ENCODE data around the gene RAB40AL. TPM values are rescaled to one million over a fixed set of nuclear protein-coding genes. Genes with fewer than 3 reads are reported as not detected.
"Not testable (repeated sequence)": the region's sequence is repeated elsewhere in the genome, so short reads cannot be mapped to it uniquely, and the experiment has no call there.

RAB40AL gene
- total RNA-seq, 1 experiment from 2014 or later: 1.9 TPM

DNA sequence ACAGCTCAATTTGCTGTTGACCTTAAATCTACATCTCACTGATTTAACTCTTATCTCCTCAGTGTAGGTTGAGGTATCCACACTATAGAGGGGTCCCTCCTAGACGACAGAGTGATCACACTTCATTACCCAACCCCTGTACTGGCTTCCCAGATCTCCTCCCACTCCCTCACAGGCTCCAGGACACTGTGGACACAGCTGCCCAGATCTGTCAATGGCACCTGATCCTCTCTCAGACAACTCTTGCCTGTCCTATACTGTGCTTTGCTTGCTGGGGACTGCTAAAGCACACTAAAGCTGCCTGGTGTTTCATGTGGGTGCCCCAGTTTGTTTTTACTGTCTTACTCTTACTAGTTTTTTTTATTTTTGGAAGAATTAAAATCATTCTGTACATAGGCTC lies 27.9 kb downstream of the RAB40AL start:
- Mint-ChIP-seq H3K36me3 (ENCODE audit: insufficient read depth, unreplicated experiment) (no peaks in the 10 kb centered on the region), H3K9me3 (ENCODE audit: low read depth, unreplicated experiment) (no peaks in the 10 kb centered on the region), H3K27ac (ENCODE audit: unreplicated experiment) (no peak overlapping the region), H3K4me3 (ENCODE audit: low read depth, unreplicated experiment) (no peak overlapping the region), H3K27me3 (ENCODE audit: unreplicated experiment) (no peaks in the 10 kb centered on the region), H3K4me1 (ENCODE audit: low read depth, unreplicated experiment) (no peaks in the 10 kb centered on the region)
- no peak for DNase-seq
- intact Hi-C loops (cut with micrococcal nuclease; ENCODE audit: unreplicated experiment): no loop called here
- TF ChIP-seq CTCF (IDR thresholded peaks at IDR 0.05; ENCODE audit: unreplicated experiment): no peak
- BruUV-seq (replicated peaks): no TSS peak
- CTCF ChIA-PET: no interaction called here

GRCh38 chrX:102966701-102967100 lies 29.6 kb downstream of the RAB40AL start:
- no TSS peak for BruUV-seq (replicated peaks)
- DNase-seq: no peak
- TF ChIP-seq CTCF (IDR thresholded peaks at IDR 0.05; ENCODE audit: unreplicated experiment): no peak
- H3K27ac Mint-ChIP-seq (ENCODE audit: unreplicated experiment): no peak overlapping the region
- H3K27me3 Mint-ChIP-seq (ENCODE audit: unreplicated experiment): no peaks in the 10 kb centered on the region
- H3K36me3 Mint-ChIP-seq (ENCODE audit: insufficient read depth, unreplicated experiment): no peaks in the 10 kb centered on the region
- H3K4me3 Mint-ChIP-seq (ENCODE audit: low read depth, unreplicated experiment): no peak overlapping the region
- no peaks in the 10 kb centered on the region for H3K4me1 Mint-ChIP-seq (ENCODE audit: low read depth, unreplicated experiment)
- intact Hi-C loops (cut with micrococcal nuclease; ENCODE audit: unreplicated experiment): no loop called here
- no peaks in the 10 kb centered on the region for H3K9me3 Mint-ChIP-seq (ENCODE audit: low read depth, unreplicated experiment)
- CTCF ChIA-PET: no interaction called here

- intact Hi-C loops (cut with micrococcal nuclease; ENCODE audit: unreplicated experiment): no loop called here
- CTCF ChIA-PET: no interaction called here
- no TSS peak for BruUV-seq (replicated peaks)
- no peaks in the 10 kb centered on the region for H3K9me3 Mint-ChIP-seq (ENCODE audit: low read depth, unreplicated experiment)
- H3K4me1 Mint-ChIP-seq (ENCODE audit: low read depth, unreplicated experiment): no peaks in the 10 kb centered on the region
- DNase-seq: no peak
- H3K27me3 Mint-ChIP-seq (ENCODE audit: unreplicated experiment): no peaks in the 10 kb centered on the region
- H3K36me3 Mint-ChIP-seq (ENCODE audit: insufficient read depth, unreplicated experiment): no peaks in the 10 kb centered on the region
- H3K4me3 Mint-ChIP-seq (ENCODE audit: low read depth, unreplicated experiment): no peak overlapping the region
- no peak for TF ChIP-seq CTCF (IDR thresholded peaks at IDR 0.05; ENCODE audit: unreplicated experiment)
- no peak overlapping the region for H3K27ac Mint-ChIP-seq (ENCODE audit: unreplicated experiment)
These were observed 31.1 kb downstream of the RAB40AL start for GRCh38 chrX:102968216-102968615.

GRCh38 chrX:102971536-102971935 lies 34.5 kb downstream of the RAB40AL start:
- H3K4me1 Mint-ChIP-seq (ENCODE audit: low read depth, unreplicated experiment); H3K9me3 Mint-ChIP-seq (ENCODE audit: low read depth, unreplicated experiment); H3K27ac Mint-ChIP-seq (ENCODE audit: unreplicated experiment); intact Hi-C loops (cut with micrococcal nuclease; ENCODE audit: unreplicated experiment); CTCF ChIA-PET; DNase-seq; H3K36me3 Mint-ChIP-seq (ENCODE audit: insufficient read depth, unreplicated experiment); H3K27me3 Mint-ChIP-seq (ENCODE audit: unreplicated experiment); BruUV-seq (replicated peaks); H3K4me3 Mint-ChIP-seq (ENCODE audit: low read depth, unreplicated experiment): not testable (repeated sequence)

DNA sequence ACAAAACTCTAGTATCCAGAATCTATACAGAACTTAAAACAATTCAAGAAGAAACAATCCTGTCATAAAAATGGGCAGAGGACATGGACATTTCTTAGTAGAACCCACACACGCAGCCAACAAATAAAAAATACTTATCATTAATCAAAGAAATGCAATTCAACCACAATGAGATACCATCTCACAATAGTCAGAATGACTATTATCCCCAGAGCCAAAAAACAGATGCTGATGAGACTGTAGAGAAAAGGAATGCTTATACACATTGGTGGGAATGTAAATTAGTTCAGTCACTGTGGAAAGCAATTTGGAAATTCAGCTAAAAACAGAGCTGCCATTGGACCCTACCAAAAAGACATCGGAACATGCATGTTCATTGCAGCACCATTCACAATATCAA lies 37.9 kb downstream of the RAB40AL start:
- no peaks in the 10 kb centered on the region for H3K4me1 Mint-ChIP-seq (ENCODE audit: low read depth, unreplicated experiment)
- H3K4me3 Mint-ChIP-seq (ENCODE audit: low read depth, unreplicated experiment): no peak overlapping the region
- intact Hi-C loops (cut with micrococcal nuclease; ENCODE audit: unreplicated experiment): no loop called here
- no peak overlapping the region for H3K27ac Mint-ChIP-seq (ENCODE audit: unreplicated experiment)
- BruUV-seq (replicated peaks): no TSS peak
- peaks cover 8% of the 10 kb centered on the region for H3K9me3 Mint-ChIP-seq (ENCODE audit: low read depth, unreplicated experiment)
- peaks cover 20% of the 10 kb centered on the region for H3K27me3 Mint-ChIP-seq (ENCODE audit: unreplicated experiment)
- H3K36me3 Mint-ChIP-seq (ENCODE audit: insufficient read depth, unreplicated experiment): peaks cover 5% of the 10 kb centered on the region
- CTCF ChIA-PET: no interaction called here
- no peak for TF ChIP-seq CTCF (IDR thresholded peaks at IDR 0.05; ENCODE audit: unreplicated experiment)
- no peak for DNase-seq
